ENCODE data around the gene LHPP. TPM values are rescaled to one million over a fixed set of nuclear protein-coding genes. Genes with fewer than 3 reads are reported as not detected.
A peak's percentile ranks its signal among the peaks of the same experiment; 100 is the strongest.

Gene LHPP
- total and polyA plus RNA-seq, 8 donors, result 12.2 to 26.8 (median 15.0) TPM

- no peak overlapping the region for H3K27ac ChIP-seq
- no peak overlapping the region for H3K4me3 ChIP-seq
- no peaks in the 10 kb centered on the region for H3K36me3 ChIP-seq
- no peaks in the 10 kb centered on the region for H3K27me3 ChIP-seq
- DNase-seq (peak in 2 of 4 donors; percentile 22 to 45), ATAC-seq (no peak)
- no peaks in the 10 kb centered on the region for H3K9me3 ChIP-seq
- no peak for TF ChIP-seq CTCF (IDR thresholded peaks at IDR 0.05)
- intact Hi-C loops (cut with DNase I), result no loop called here
- no peaks in the 10 kb centered on the region for H3K4me1 ChIP-seq
Measured at GRCh38 chr10:124568848-124569622, 107.4 kb downstream of the LHPP start.

GRCh38 chr10:124569623-124570470, 108.2 kb downstream of the LHPP start:
- no peak for TF ChIP-seq CTCF (IDR thresholded peaks at IDR 0.05)
- no peak overlapping the region for H3K27ac ChIP-seq
- H3K9me3 ChIP-seq, result no peaks in the 10 kb centered on the region
- H3K36me3 ChIP-seq, result no peaks in the 10 kb centered on the region
- intact Hi-C loops (cut with DNase I), result no loop called here
- no peaks in the 10 kb centered on the region for H3K27me3 ChIP-seq
- DNase-seq (peak in 2 of 4 donors; percentile 21 to 41), ATAC-seq (no peak)
- H3K4me3 ChIP-seq, result no peak overlapping the region
- H3K4me1 ChIP-seq, result no peaks in the 10 kb centered on the region

DNA sequence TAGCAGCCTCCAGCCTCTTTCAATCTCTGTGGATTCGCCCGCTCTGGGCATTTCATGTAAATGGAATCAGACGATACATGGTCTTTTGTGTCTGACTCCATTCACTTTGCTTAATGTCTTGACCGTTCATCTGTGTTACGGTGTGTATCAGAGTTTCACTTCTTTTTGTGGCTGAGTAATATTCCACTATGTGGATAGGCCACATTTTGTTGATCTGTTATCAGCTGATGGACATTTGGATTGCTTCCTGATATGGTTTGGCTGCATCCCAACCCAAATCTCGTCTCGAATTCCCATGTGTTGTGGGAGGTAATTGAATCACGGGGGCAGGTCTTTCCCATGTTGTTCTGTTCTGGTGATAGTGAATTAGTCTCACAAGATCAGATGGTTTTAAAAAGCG, 109.0 kb downstream of the LHPP start:
- ATAC-seq, result no peak

DNA sequence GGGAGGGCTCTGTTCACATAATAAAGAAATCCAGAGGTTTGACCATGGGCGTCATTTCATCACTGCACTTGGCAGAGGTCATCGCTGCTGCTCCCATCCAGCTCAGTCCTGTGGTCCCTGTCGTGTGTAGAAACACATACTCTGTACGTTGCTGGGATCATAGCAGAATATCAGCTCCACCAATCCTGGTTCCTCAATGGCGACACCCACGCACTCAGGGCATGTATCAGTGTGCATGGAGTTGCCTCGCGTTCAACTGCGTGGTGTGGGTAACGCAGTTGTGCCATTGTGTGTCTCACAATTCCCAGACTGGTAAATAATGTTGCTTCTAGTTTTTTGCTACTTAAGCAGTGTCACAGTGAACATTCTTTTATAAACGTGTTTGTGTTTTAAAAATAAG, 111.1 kb downstream of the LHPP start:
- Histone ChIP-seq H3K4me3 (no peak overlapping the region), H3K36me3 (no peaks in the 10 kb centered on the region), H3K27ac (no peak overlapping the region), H3K27me3 (no peaks in the 10 kb centered on the region), H3K9me3 (no peaks in the 10 kb centered on the region), H3K4me1 (no peaks in the 10 kb centered on the region)
- no peak for TF ChIP-seq CTCF (IDR thresholded peaks at IDR 0.05)
- DNase-seq (peak in 1 of 4 donors; percentile 14), ATAC-seq (no peak)
- intact Hi-C loops (cut with DNase I), result no loop called here

More for the DNA sequence above, 109.0 kb downstream of the LHPP start:
- Histone ChIP-seq H3K36me3 (no peaks in the 10 kb centered on the region), H3K27me3 (no peaks in the 10 kb centered on the region), H3K9me3 (no peaks in the 10 kb centered on the region), H3K27ac (no peak overlapping the region), H3K4me1 (no peaks in the 10 kb centered on the region), H3K4me3 (no peak overlapping the region)
- no peak for DNase-seq
- intact Hi-C loops (cut with DNase I), result no loop called here
- TF ChIP-seq CTCF (IDR thresholded peaks at IDR 0.05), result no peak

All from left lung (tissue), 10 donors.